DOHH2 (cell line): ENCODE results near the gene PELI2.

Experiments
- H3F3A ChIP-seq: fragments of 200-600 bp; sonication (generic), shearing (Covaris generic); 2 replicates; pipeline ENCODE4 v1.6.0; 2016; ENCODE audit warnings: antibody characterized with exemption, mild to moderate bottlenecking; ENCODE audit not compliant: control insufficient read depth, insufficient read depth
- H3K27ac ChIP-seq: fragments of 200-600 bp; sonication (generic); 2 replicates; pipeline ENCODE4 v1.5.1; 2014; ENCODE audit warnings: low read depth, mild to moderate bottlenecking, low read length, moderate library complexity
- H3K27me3 ChIP-seq: fragments of 200-600 bp; sonication (generic); 2 replicates; pipeline ENCODE4 v1.6.1; 2014; ENCODE audit warnings: mild to moderate bottlenecking, low read length, mixed read lengths; ENCODE audit not compliant: control insufficient read depth
- H3K36me3 ChIP-seq: fragments of 200-600 bp; sonication (generic); 2 replicates; pipeline ENCODE4 v1.6.1; 2014; ENCODE audit warnings: mild to moderate bottlenecking, low read length, moderate library complexity, mixed read lengths; ENCODE audit not compliant: control insufficient read depth
- H3K4me1 ChIP-seq: fragments of 200-600 bp; sonication (generic); 2 replicates; pipeline ENCODE4 v1.6.1; 2014; ENCODE audit warnings: mild to moderate bottlenecking, low read length, mixed read lengths; ENCODE audit not compliant: control insufficient read depth
- H3K4me2 ChIP-seq: fragments of 200-600 bp; sonication (generic); 2 replicates; pipeline ENCODE4 v1.6.0; 2014; ENCODE audit warnings: mild to moderate bottlenecking, low read length, moderate library complexity
- H3K4me3 ChIP-seq: fragments of 200-600 bp; sonication (generic); 2 replicates; pipeline ENCODE4 v1.5.1; 2014; ENCODE audit warnings: mild to moderate bottlenecking, low read length, mixed read lengths
- H3K79me2 ChIP-seq: fragments of 200-600 bp; sonication (generic); 2 replicates; pipeline ENCODE4 v1.6.1; 2014; ENCODE audit warnings: mild to moderate bottlenecking, low read length, mixed read lengths; ENCODE audit not compliant: control insufficient read depth
- H3K9me2 ChIP-seq: fragments of 200-600 bp; sonication (generic); replicated peaks from 2 replicates; pipeline ENCODE4 v1.6.1; 2014; ENCODE audit warnings: mild to moderate bottlenecking, low read length, mixed read lengths; ENCODE audit not compliant: control insufficient read depth
- H3K9me3 ChIP-seq: fragments of 200-600 bp; sonication (generic); 2 replicates; pipeline ENCODE4 v1.6.1; 2014; ENCODE audit warnings: antibody characterized with exemption, low read length, mixed read lengths; ENCODE audit not compliant: control insufficient read depth, insufficient read depth
- H4K20me1 ChIP-seq: fragments of 200-600 bp; sonication (generic); 2 replicates; pipeline ENCODE4 v1.6.0; 2014; ENCODE audit warnings: low read depth, mild to moderate bottlenecking, antibody characterized with exemption, low read length, moderate library complexity; ENCODE audit not compliant: control insufficient read depth, insufficient read depth
- CTCF ChIP-seq: fragments of 200-600 bp; sonication (generic); IDR thresholded peaks from one replicate; pipeline ENCODE4 v1.5.1; 2014; ENCODE audit warnings: antibody characterized with exemption, mild to moderate bottlenecking, low read depth, low read length; ENCODE audit not compliant: poor library complexity, severe bottlenecking
- EZH2phosphoT487 ChIP-seq: fragments of 200-600 bp; sonication (generic); IDR thresholded peaks from 2 replicates; pipeline ENCODE4 v1.6.1; 2017; ENCODE audit warnings: borderline replicate concordance, mild to moderate bottlenecking, antibody characterized with exemption, low read length, moderate library complexity, mixed read lengths

Gene PELI2

GRCh38 chr14:56100556-56100955, 17.7 kb upstream of the PELI2 start:
- Histone ChIP-seq H3K9me3 (no peaks in the 10 kb centered on the region), H4K20me1 (no peaks in the 10 kb centered on the region), H3K4me1 (no peaks in the 10 kb centered on the region), H3K79me2 (no peaks in the 10 kb centered on the region), H3F3A (no peaks in the 10 kb centered on the region), H3K36me3 (no peaks in the 10 kb centered on the region), H3K4me3 (no peak overlapping the region), H3K27ac (no peak overlapping the region), H3K9me2 (no peaks in the 10 kb centered on the region), H3K27me3 (no peaks in the 10 kb centered on the region), H3K4me2 (no peak overlapping the region)
- TF ChIP-seq CTCF (no peak), EZH2phosphoT487 (no peak)

DNA sequence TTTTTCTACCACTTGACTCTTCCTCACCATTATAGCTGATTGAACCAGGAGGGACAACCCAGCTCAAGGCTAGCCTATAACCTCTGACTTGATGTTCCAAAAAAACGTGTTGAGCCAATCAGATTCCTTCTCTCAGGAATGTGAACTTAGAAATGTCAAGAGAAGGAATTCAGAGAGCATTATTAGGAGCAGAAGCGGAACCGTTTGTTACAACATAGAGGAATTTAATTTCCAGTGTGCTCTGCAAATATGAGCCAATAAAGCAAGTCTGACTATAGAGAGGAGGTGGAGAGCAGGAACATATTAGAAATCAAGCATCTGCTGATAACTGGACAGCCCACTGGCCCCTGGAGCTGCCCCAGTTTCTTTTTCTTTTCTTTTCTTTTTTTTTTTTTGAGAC, 15.3 kb upstream of the PELI2 start:
- Histone ChIP-seq H3K27ac (no peak overlapping the region), H3K9me2 (no peaks in the 10 kb centered on the region), H4K20me1 (no peaks in the 10 kb centered on the region), H3K79me2 (no peaks in the 10 kb centered on the region), H3K27me3 (no peaks in the 10 kb centered on the region), H3K9me3 (no peaks in the 10 kb centered on the region), H3K4me2 (no peak overlapping the region), H3K36me3 (no peaks in the 10 kb centered on the region), H3K4me3 (no peak overlapping the region), H3K4me1 (no peaks in the 10 kb centered on the region), H3F3A (no peaks in the 10 kb centered on the region)
- TF ChIP-seq EZH2phosphoT487: no peak
- TF ChIP-seq CTCF: no peak

GRCh38 chr14:56107615-56108014, 10.6 kb upstream of the PELI2 start:
- Histone ChIP-seq H4K20me1 (no peaks in the 10 kb centered on the region), H3F3A (no peaks in the 10 kb centered on the region), H3K27ac (no peak overlapping the region), H3K36me3 (no peaks in the 10 kb centered on the region), H3K9me2 (no peaks in the 10 kb centered on the region), H3K9me3 (no peaks in the 10 kb centered on the region), H3K4me1 (no peaks in the 10 kb centered on the region), H3K79me2 (no peaks in the 10 kb centered on the region), H3K4me2 (no peak overlapping the region), H3K27me3 (no peaks in the 10 kb centered on the region), H3K4me3 (no peak overlapping the region)
- TF ChIP-seq EZH2phosphoT487 (no peak), CTCF (no peak)

GRCh38 chr14:56108057-56108456, 10.2 kb upstream of the PELI2 start:
- H3K79me2 ChIP-seq: no peaks in the 10 kb centered on the region
- no peaks in the 10 kb centered on the region for H3K9me2 ChIP-seq
- no peak overlapping the region for H3K27ac ChIP-seq
- no peaks in the 10 kb centered on the region for H3K9me3 ChIP-seq
- H3K4me2 ChIP-seq: no peak overlapping the region
- H3K27me3 ChIP-seq: no peaks in the 10 kb centered on the region
- H3K36me3 ChIP-seq: no peaks in the 10 kb centered on the region
- no peak overlapping the region for H3K4me3 ChIP-seq
- no peaks in the 10 kb centered on the region for H3F3A ChIP-seq
- TF ChIP-seq EZH2phosphoT487: no peak
- TF ChIP-seq CTCF: no peak
- H4K20me1 ChIP-seq: no peaks in the 10 kb centered on the region
- no peaks in the 10 kb centered on the region for H3K4me1 ChIP-seq
